ENCODE results near the gene APBA1.

The APBA1 gene

GRCh38 chr9:69470186-69470977 is 201.8 kb downstream of the APBA1 start:
- Histone ChIP-seq H3K4me2 (ENCODE audit: insufficient read depth, low read length) (no peak overlapping the region), H3K27me3 (ENCODE audit: insufficient read depth, low read length, poor library complexity) (no peaks in the 10 kb centered on the region), H2AFZ (ENCODE audit: low read depth, low read length) (no peak overlapping the region), H3K9ac (ENCODE audit: low read depth, low read length) (no peak overlapping the region), H3K4me3 (ENCODE audit: low read depth in 1 of 2, low read length in 2 of 2) (no peak overlapping the region), H3K79me2 (ENCODE audit: insufficient read depth, low read length) (no peaks in the 10 kb centered on the region), H3K36me3 (ENCODE audit: insufficient read depth, low read length) (no peaks in the 10 kb centered on the region), H3K4me1 (ENCODE audit: insufficient read depth, low read length) (no peaks in the 10 kb centered on the region), H3K27ac (ENCODE audit: low read length) (no peak overlapping the region), H4K20me1 (ENCODE audit: insufficient read depth, low read length) (no peaks in the 10 kb centered on the region), H3K9me3 (ENCODE audit: insufficient read depth, low read length, severe bottlenecking) (no peaks in the 10 kb centered on the region)
- TF ChIP-seq, protein P1, sequence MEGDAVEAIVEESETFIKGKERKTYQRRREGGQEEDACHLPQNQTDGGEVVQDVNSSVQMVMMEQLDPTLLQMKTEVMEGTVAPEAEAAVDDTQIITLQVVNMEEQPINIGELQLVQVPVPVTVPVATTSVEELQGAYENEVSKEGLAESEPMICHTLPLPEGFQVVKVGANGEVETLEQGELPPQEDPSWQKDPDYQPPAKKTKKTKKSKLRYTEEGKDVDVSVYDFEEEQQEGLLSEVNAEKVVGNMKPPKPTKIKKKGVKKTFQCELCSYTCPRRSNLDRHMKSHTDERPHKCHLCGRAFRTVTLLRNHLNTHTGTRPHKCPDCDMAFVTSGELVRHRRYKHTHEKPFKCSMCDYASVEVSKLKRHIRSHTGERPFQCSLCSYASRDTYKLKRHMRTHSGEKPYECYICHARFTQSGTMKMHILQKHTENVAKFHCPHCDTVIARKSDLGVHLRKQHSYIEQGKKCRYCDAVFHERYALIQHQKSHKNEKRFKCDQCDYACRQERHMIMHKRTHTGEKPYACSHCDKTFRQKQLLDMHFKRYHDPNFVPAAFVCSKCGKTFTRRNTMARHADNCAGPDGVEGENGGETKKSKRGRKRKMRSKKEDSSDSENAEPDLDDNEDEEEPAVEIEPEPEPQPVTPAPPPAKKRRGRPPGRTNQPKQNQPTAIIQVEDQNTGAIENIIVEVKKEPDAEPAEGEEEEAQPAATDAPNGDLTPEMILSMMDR (IDR thresholded peaks at IDR 0.05; ENCODE audit: borderline replicate concordance, extremely low read depth, low read length, poor library complexity, severe bottlenecking) = no peak
- TF ChIP-seq EZH2 (IDR thresholded peaks at IDR 0.05; ENCODE audit: borderline replicate concordance, low read depth, low read length, severe bottlenecking) = no peak
- ATAC-seq (ENCODE audit: insufficient read depth, low read depth) (no peak), DNase-seq (no peak)

- Histone ChIP-seq H3K79me2 (ENCODE audit: insufficient read depth, low read length) (no peaks in the 10 kb centered on the region), H3K9me3 (ENCODE audit: insufficient read depth, low read length, severe bottlenecking) (no peaks in the 10 kb centered on the region), H3K27ac (ENCODE audit: low read length) (no peak overlapping the region), H3K4me2 (ENCODE audit: insufficient read depth, low read length) (no peak overlapping the region), H3K9ac (ENCODE audit: low read depth, low read length) (no peak overlapping the region), H3K27me3 (ENCODE audit: insufficient read depth, low read length, poor library complexity) (no peaks in the 10 kb centered on the region), H4K20me1 (ENCODE audit: insufficient read depth, low read length) (no peaks in the 10 kb centered on the region), H3K36me3 (ENCODE audit: insufficient read depth, low read length) (no peaks in the 10 kb centered on the region), H2AFZ (ENCODE audit: low read depth, low read length) (no peak overlapping the region), H3K4me1 (ENCODE audit: insufficient read depth, low read length) (no peaks in the 10 kb centered on the region), H3K4me3 (ENCODE audit: low read depth in 1 of 2, low read length in 2 of 2) (no peak overlapping the region)
- no peak for ATAC-seq (ENCODE audit: insufficient read depth, low read depth)
- TF ChIP-seq EZH2 (IDR thresholded peaks at IDR 0.05; ENCODE audit: borderline replicate concordance, low read depth, low read length, severe bottlenecking) = no peak
- TF ChIP-seq, protein P1 (IDR thresholded peaks at IDR 0.05; ENCODE audit: borderline replicate concordance, extremely low read depth, low read length, poor library complexity, severe bottlenecking) = no peak
- no peak for DNase-seq
Measured at GRCh38 chr9:69469136-69469535, 203.0 kb downstream of the APBA1 start.

- H3K79me2 ChIP-seq (ENCODE audit: insufficient read depth, low read length) = no peaks in the 10 kb centered on the region
- H3K4me1 ChIP-seq (ENCODE audit: insufficient read depth, low read length) = no peaks in the 10 kb centered on the region
- no peak overlapping the region for H3K4me3 ChIP-seq (ENCODE audit: low read depth in 1 of 2, low read length in 2 of 2)
- ATAC-seq (ENCODE audit: insufficient read depth, low read depth) = no peak
- no peaks in the 10 kb centered on the region for H3K36me3 ChIP-seq (ENCODE audit: insufficient read depth, low read length)
- no peaks in the 10 kb centered on the region for H4K20me1 ChIP-seq (ENCODE audit: insufficient read depth, low read length)
- no peaks in the 10 kb centered on the region for H3K27me3 ChIP-seq (ENCODE audit: insufficient read depth, low read length, poor library complexity)
- H3K9me3 ChIP-seq (ENCODE audit: insufficient read depth, low read length, severe bottlenecking) = no peaks in the 10 kb centered on the region
- no peak overlapping the region for H2AFZ ChIP-seq (ENCODE audit: low read depth, low read length)
- no peak overlapping the region for H3K9ac ChIP-seq (ENCODE audit: low read depth, low read length)
- H3K4me2 ChIP-seq (ENCODE audit: insufficient read depth, low read length) = no peak overlapping the region
- DNase-seq = no peak
- no peak overlapping the region for H3K27ac ChIP-seq (ENCODE audit: low read length)
- TF ChIP-seq, protein P1 (IDR thresholded peaks at IDR 0.05; ENCODE audit: borderline replicate concordance, extremely low read depth, low read length, poor library complexity, severe bottlenecking) = no peak
- no peak for TF ChIP-seq EZH2 (IDR thresholded peaks at IDR 0.05; ENCODE audit: borderline replicate concordance, low read depth, low read length, severe bottlenecking)
Measured at GRCh38 chr9:69468380-69468779, 203.8 kb downstream of the APBA1 start.
